Measurements from ENCODE around the gene EYS.

GRCh38 chr6:65229825-65230224 lies 477.2 kb downstream of the EYS start:
- TF ChIP-seq CTCF (conservative IDR thresholded peaks at IDR 0.05) (no peak), ZFX (IDR thresholded peaks at IDR 0.05) (no peak)

Data from C4-2B (cell line).